HG02938 (cell line): ENCODE results near the gene PPBP.
"Not testable (repeated sequence)": the region's sequence is repeated elsewhere in the genome, so short reads cannot be mapped to it uniquely, and the experiment has no call there.

Experiments used
- ATAC-seq: cut with Tn5 transposase; IDR thresholded peaks from one replicate; pipeline ENCODE4 v1.9.1; 2021; ENCODE audit warnings: mild to moderate bottlenecking, moderate library complexity; ENCODE audit not compliant: unreplicated experiment

The PPBP gene

DNA sequence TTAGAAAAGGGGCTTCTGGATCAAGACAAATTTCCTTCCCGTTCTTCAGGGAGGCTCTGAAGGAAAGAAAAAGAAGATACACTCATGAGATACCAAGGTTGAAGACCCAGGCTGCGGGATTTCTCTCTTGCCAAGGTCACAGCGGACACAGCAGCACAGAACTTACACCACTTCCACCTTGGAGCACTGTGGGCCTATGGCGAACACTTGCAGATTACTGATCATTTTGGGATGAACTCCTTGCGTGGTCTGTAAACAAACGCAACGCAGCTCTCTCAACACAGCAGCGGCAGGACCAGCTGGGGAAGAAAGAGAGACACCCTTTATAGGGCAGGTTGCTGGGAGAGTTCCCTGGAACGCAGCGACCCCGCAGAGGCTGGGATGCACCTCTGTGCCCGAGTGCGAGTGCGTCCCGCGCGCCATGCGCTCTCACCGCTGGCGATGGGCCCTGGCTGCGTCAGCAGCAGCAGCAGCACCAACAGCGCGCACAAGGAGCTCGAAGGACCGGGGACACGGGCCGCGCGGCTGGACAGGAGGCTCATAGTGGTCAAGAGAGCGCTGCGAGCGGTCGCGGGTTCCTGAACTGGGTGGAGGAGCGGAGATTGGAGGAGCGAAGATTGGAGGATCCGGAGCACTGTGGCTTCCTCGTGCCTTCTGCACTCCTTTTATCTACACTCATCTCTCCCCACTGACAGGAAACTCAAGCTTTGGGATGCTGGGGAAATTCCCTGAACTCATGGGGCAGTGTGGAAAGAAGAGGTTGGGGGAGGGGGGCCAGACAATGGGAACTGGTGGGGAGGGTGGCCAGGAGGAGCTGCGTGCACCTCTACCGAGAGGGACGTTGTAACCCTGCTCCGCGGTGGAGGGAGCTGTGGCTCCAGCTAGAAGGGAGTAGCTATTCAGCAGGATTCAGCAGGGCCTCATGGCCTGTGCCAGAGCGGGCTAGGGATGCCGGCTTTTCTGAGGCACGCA is 10.3 kb upstream of the PPBP start, which contains the start of gene CXCL5:
Gene CXCL5, minus strand, starts transcription at position 638 of the 972 bp plus-strand sequence. Its CDS starts 96 bp downstream, at position 542.
- no peak for ATAC-seq

DNA sequence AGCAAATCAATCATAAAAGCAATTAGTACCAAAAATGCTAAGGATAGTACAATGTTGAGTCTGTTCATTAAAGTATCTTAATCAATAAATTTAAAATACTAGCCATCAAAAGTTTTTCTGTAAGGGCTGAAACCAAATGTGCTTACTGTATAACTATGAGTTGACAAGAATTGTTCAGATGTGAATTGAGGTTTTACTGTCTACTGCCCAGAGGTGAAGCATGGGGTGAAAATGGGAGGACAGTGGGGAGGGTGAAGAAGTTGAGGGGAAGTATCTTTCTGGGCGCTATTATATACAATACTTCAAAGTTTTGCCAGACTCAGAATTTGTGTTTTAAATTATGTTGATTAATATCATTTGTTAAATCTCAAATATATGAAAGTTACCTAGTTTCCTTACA is 4.1 kb upstream of the PPBP start:
- ATAC-seq = no peak

DNA sequence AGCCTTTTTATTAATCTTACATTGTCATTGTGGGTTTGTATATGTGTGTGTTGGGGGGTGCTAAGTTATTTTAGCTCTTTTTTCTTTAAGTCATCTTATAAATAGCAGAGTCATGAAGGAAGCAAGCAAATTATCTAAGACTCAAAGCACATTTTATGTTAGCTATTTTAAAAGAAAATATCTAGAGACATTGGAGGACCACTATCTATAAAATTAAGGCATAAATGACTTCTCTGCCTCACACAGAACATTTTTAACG is 3.7 kb upstream of the PPBP start:
- ATAC-seq = no peak

DNA sequence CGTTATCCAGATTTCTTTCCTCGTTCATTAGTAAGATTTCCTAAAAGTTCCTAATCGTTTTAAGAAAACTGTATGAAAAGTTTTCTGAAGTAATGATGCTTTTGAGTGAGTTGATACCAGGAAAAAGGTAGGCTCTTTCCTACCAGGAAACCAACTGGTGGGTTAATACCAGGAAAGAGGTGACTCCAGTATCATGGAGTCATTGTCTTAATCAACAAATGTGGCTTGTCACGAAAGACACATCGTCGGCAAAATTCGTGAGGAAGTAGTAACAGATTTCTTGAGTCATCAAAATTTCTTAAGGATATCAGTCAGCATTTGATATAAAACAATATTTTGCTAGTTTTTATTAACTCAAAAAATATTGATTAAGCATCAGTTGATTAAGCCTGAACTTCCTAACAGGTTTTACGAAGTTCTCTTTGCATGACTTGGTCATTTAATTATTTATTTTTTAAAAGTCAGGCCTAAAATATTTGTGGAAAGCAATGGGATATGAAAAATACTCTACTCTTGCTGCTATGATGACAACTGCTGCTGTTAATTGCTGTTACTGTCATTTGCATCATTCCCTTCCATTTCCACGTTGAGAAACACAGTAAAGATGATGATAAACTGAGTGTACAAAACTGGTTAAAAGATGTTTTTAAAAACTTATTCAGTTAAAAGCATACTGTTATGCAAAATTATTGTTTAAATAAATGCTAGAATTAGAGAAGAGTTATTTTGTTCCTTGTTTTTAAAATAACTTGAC is 3.2 kb upstream of the PPBP start:
- no peak for ATAC-seq

DNA sequence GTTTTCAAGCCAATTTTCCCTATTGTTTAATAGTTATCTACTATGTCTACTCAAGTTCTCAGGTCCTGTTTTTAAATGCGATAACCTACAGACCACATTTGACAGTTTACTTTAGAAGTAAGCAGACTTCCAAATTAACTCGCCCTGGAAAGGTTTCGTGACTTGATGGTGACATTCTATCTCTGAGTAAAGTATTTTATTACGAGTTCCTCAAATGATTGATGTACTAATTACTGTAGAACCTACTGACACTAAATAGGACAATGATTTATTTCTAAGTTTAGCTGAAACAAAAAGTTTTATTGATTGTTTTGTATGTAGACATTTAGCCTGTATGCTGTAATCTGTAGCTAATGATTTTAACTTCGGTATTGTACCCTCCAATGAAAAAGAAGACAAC is 1.9 kb upstream of the PPBP start:
- ATAC-seq = no peak

DNA sequence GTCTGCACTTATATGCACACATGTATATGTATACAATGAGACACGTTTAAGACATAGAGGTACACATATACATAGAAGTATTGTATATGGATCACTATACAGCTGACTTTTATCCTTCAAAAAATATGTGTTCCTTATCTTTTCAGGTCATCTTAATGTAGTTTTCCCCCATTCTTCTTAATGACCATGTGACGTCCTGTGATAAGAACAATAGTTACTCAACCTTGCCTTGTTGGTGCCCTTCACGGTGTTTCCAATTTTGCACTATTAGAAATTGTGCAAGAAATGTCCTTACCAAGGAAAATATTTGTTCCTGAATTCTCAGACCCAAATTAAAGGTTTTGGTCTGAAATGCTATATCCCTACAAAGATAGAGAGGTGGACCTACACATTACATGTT is 1.0 kb upstream of the PPBP start:
- ATAC-seq = no peak

DNA sequence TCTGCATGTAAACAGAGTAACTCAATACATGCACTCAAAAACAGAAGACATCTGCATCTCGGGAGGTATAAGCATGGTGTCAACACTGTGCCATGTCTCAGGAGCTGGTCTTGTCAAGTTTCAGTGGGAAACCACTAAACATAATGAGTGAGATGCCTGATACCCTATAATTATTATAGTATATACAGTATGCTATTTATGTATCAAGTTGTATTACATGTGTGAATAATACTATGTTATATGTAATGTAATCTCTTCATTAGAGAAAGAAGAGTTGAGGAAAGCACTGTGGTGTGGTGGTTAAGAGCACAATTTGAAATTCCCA is 2.5 kb downstream of the PPBP start:
- ATAC-seq = no peak

DNA sequence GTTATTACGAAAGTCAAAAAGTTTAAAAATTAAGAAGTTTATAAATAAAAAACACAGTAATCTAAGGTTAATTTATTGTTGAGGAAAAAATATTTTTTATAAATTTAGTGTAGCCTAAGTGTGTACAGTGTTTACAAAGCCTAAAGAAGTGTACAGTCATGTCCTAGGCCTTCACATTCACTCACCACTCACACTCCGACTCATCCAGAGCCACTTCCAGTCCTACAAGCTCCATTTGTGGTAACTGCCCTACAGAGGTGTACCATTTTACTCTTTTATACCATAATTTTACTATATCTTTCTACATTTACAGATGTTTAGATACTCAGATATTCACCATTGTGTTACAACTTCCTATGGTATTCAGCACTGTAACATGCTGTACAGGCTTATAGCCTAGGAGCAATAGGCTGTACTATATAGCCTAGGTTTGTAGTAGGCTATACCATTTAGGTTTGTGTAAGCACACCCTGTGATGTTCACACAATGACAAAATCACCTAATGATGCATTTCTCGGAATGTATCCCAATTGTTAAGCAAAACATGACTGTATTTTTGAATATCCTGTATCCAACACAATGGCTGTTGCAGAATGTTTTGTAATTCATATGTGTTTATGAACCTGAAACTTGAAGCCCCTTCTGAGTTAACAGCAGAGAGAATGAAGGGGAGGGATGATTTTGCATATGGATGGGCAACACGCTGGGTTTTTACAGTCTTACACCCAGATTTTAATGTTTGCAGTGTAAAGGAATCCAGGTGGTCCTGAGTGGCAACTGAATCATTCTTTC is 3.1 kb downstream of the PPBP start:
- no peak for ATAC-seq

DNA sequence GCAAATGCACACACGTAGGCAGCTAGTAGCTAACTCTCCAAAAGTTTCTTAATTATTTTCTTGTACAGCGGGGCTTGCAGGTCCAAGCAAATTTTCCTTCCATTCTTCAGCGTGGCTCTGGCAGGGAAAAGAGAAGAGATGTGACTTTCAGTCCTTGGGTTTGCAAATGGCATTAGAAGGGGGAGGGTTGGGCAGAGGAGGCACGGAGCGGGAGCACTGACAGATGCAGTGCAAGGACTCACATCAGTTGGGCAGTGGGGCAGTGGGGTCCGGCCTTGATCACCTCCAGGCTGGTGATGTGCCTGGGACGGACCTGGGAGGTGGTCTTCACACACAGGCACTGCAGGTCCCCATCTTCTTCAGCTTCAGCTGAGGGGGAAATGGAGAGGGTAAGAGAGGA is 6.8 kb downstream of the PPBP start:
- not testable (repeated sequence) for ATAC-seq

DNA sequence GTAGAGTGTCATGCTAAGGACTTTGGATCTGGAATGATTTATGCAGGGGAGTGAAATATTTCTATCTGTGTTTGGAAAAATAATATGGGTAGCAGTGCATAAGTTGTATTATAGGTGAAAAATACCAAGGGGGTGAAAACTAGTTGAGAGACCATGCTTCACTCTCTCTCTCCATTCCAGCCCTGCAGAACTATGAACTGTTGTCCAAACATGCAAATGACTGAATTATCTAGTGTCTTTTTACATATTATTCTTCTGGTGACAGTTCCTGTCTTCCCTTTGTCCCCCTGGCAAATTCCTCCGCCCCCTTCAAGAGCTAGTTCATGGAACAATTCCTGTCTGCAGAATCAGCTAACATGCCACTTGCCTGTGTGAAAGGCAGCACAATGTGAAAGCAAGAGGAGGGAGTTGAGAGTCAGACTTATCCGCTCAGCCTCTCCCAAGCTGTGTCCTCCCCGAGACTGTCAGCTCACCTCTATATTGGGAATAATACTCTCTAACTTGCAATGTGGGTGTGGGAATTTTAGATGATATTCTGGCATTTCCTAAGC is 8.5 kb downstream of the PPBP start:
- no peak for ATAC-seq

DNA sequence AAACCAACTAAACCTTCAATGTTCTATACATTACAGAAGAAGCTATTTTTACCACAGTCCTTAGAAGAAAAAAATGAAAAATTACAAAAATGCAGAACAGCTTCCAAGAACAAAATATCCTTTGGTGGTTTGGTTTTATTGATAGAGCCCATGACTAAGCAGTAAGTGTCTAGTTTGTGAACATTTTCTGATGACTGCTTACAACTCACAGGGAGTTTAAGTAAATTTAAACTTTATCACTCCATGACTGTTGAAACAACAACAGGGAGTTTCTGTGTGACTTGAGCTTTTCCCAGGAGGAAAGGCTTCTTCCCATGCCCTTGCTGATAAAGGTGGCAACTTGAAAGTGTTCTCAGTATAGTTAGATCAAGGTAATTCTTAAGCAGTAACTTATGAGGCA is 9.1 kb downstream of the PPBP start:
- ATAC-seq = no peak

DNA sequence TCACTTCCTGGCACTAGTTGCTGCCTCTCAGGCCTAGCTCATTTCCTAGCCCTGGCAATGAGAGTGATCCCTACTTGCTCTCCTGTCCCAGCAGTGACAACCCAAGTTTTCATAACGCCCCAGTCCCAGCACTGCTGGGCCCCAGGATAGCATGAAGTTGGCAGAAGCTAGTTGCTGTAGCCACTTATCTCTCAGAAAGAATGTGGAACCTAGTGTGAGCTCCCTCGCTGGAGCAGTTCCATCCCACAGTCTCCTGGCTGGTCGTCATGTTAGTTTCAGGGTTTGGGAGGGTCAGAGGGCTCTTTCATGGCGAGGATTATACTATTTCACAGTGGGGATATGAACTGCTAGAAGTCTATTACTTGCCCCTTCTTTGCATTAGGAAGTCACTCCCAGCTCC is 11.3 kb downstream of the PPBP start:
- ATAC-seq = no peak

DNA sequence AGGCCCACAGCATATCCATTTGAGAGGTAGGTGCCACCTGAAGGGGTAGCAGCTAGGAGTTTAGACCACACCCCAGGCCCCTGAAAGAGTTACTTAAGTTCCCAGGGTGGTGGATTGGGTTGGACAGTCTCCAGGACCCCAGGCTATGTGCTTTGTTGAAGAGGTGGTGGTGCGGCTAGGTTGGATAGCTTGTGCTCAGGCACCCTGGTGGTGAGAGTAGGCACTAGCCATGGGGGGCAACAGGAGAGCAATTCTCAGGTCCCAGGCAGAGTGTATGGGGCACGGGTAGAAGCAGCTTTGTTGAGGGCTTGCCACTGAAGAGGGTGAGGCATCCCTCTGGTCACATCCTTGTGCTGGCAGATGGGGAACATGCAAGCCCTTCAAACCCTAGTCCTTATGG is 11.8 kb downstream of the PPBP start:
- ATAC-seq = no peak

DNA sequence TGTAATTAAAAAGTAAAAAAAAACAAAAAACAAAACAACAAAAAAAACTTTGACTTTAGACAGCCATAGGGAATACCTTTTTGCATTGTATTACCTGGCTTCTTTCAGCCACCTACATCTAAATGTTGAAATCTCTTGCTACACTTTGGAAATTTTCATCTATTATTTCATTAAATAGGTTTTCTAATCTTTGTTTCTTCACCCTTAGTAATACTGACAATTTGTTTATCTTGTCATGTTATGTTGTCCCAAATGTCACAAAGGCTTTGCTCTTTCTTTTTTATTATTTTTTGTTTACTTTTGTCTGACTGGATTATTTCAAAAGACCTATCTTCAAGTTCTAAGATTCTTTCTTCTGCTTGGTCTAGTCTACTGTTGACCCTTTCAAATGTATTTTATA is 13.6 kb downstream of the PPBP start:
- ATAC-seq = no peak

DNA sequence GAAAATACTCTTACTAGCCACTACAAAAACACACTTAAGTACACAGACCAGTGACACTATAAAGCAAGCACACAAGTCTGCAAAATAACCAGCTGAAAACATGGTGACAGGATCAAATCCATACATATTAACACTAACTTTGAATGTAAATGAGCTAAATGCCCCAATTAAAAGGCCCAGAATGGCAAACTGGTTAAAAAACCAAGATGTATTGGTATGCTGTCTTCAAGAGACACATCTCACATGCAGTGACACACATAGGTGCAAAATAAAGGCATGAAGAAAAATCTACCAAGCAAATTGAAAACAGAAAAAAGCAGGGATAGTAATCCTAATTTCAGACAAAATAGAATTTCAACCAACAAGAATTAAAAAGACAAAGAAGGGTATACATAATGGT is 17.0 kb downstream of the PPBP start:
- ATAC-seq = no peak

DNA sequence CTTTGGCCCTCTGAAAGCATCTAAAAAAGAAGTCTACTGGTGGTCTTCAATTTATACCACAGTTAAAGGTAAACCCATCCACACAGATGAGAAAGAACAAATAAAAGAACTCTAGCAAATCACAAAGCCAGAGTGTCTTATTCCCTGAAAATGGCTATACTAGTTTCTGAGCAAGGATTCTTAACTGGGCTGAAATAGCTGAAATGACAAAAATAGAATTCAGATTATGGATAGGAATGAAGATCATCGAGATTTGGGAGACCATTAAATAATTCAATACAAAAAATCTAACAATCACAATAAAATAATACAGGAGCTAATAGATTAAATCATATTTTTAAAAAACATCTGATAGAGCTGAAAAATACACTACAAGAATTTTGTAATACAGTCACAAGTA is 18.0 kb downstream of the PPBP start:
- no peak for ATAC-seq

DNA sequence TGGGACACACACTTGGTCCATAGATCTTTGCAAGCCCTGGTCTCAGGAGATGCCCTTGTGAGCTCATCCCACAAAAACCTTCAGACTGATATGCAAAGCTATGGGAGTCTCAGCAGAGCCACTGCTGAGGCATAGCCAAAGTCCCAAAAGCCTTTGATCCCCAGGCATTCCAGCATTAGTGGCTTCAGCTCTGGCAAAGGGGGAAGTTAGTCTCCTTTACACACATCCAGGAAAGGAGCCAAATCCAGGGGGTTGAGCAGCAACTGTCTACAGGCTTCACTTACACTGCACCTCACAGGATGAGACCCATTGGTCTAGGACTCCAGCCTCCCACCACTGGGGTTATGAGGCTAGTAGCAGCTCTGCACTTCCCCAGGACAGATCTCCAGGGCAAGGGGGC is 20.1 kb downstream of the PPBP start:
- ATAC-seq = no peak

DNA sequence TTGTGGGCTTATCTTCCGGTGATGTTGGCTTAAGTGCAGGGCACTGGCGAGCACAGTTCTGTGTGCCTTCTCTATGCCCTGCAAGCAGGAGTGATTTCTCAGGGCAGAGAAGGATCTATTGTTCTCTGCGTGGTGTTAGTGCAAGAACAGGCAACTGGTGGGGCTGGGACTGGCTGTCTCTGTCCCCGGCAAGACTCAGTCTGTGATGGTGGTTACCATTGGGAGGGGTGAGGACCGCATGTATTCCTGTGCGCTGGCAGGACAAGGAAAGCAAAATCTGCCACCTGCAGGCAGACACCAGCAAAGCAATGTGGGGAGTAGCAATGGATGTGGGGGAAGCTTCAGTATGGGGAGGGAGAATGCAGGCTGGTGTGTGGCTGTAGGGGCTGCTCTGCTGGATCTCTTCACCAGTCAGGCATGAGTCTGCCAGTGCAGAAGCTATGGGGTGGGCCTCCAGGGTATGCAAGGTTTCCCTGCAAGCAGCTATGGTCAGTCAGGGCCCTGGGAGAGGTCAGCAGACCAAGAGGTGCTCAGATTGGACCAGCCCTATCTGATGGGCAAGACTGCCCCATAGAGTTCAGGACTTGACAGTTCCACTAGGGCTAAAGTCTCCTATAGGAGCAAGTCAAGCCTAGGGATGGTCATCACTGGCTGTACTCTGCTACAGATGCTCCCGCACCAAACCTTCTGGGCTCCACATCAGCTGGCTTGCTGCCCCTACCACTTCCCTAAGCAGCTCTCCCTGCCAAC is 23.0 kb downstream of the PPBP start:
- ATAC-seq = no peak

DNA sequence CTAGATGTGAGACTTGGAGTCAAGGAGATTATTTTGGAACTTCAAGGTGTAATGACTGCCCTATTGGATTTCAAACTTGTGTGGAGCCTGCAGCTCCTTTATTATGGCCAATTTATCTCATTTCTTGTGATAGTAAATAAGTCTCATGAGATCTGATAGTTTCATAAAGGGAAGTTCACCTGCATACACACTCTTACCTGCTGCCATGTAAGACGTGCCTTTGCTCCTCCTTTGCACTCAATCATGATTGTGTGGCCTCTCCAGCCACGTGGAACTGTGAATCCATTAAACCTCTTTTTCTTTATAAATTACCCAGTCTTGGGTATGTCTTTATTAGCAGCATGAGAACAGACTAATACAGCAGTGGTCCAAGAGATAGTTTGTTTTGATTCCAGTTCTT is 25.3 kb downstream of the PPBP start:
- no peak for ATAC-seq

DNA sequence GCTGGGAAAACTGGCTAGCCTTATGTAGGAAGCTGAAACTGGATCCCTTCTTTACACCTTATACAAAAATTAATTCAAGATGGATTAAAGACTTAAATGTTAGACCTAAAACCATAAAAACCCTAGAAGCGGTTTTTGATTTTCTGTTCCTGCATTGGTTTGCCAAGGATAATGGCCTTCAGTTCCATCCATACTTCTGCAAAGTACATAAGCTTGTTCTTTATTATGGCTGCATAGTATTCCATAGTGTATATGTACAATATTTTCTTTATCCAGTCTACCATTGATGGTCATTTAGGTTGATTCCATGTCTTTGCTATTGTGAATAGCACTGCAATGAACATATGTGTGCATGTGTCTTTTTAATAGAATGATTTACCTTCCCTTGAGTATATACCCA is 28.9 kb downstream of the PPBP start:
- not testable (repeated sequence) for ATAC-seq

DNA sequence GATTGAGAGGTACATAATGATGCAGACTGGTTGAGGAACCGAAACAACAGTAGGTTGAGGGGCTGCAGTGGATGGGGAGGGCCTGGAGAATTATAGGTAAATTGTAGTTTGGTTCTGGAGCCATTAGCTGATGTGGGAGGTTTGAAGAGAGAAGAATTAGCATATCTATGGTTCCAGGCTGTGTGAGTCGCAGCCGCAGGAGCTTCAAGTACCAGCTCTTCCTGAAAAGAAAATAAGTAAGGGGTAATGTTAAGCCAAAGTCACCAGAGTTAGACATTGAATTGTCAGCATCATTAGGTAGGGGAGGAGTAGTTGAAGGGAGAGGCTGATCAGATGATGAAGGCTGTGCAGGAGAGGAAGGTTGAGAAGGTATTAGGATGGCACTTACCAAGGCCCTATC is 35.6 kb downstream of the PPBP start:
- no peak for ATAC-seq
